Activated CD4-positive, alpha-beta T cell treated with anti-CD3 and anti-CD28 coated beads, Interleukin-2, amount 50 U/mL, for 16 hours (primary cell): ENCODE results near the gene LRRC52.
"Not testable (repeated sequence)": the region's sequence is repeated elsewhere in the genome, so short reads cannot be mapped to it uniquely, and the experiment has no call there.

Source experiments
- DNase-seq: peaks from one replicate; pipeline ENCODE4 v3.0.0-alpha.2; 2020

Gene LRRC52

DNA sequence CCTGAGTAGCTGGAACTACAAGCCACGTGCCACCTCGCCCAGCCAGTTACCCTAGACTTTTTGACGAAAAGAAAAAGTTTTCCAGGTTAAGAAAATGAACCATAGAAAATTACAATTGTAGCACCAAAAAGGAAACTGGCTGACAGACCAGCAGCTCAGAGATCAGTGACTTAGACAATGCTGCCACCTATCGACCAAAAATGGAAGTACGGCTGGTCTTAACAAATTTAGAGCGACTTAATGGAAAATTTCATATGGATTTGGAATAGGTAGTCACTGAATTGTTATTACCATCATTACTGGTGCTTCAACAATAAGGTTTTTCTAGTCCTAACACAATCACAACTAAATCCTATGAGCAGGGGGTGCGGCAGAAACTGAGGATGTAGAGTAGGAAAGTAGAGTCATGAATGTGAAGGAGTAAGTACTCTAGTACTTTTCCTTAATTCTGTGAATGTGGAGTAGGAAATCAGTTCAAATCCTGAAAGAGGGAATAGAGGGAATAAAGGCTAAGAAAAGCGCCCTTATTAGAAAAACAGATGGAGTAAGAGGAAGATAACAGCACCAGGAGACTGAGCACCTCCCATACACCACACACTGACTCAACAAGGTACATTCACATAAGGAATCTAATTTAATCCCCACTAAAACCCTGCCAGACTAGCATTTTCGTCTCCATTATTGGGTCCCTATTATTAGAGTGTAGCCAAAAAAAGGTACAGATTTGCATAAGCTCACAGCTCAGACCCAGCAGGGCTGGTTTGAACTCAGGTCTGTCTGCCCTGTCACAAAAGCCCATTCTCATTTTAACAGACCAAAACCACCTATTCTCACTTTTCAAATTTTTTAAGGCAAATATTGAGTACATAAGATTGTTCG is 49.4 kb downstream of the LRRC52 start:
- DNase-seq, result peak; percentile 71

GRCh38 chr1:165595246-165595938 is 51.6 kb downstream of the LRRC52 start:
- no peak for DNase-seq

DNA sequence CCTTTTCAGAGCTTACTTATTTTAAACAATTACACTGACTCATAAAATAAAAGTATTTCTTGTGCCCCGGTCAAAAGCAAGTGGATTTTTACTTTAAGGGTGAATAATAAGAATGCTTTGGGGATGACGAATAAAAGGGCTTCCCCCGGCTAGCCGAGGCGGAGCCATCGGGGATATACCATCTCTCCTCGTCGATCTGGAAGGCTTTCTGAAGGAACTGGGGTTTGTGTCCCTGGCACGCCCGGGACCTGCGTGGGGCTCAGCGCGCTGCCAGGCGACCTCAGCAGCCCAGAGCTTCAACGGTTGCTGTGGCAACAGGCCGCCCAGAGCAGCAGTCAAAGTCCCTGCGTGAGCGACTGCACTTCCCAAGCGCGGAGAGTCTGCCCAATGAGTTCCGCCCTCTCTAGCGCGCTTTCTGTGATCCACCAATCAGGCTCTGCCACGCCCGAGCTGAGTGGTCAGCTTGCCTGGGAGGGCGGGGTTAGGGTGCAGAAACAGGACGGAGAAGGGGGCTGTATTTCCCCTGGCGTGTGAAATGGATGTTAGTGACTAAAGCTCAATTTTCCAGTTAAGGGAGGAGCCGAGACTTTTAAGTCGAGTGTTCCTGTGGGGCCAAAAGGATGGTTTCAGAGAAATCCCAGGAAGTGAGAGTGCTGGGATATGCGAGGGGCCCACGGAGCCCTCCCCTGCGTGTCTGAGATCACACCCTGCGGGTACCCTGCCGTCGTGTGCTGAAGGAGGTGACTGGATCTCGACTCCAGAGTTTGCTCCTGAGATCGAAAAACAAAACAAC is 54.3 kb downstream of the LRRC52 start:
- DNase-seq, result peak; percentile 98

GRCh38 chr1:165598676-165599059 is 54.9 kb downstream of the LRRC52 start:
- DNase-seq, result no peak

DNA sequence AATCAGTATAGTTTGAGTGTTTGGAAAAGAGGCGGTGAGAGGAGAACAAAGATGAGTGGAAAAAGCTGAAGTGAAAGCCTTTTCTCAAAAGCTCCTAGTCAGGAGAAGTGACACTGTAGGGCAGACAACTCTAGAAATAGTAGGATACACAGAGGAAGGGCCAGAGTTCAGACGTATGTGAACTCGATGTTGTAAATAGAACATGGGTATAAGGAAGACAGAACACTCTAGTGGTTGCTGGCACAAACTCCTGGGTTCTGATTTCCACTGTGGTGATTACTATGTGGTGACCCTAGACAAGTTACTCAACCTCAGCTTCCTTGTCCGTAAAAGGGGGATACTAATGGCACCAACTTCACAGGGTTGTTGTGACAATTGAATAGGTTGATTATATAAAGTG is 57.0 kb downstream of the LRRC52 start:
- no peak for DNase-seq

DNA sequence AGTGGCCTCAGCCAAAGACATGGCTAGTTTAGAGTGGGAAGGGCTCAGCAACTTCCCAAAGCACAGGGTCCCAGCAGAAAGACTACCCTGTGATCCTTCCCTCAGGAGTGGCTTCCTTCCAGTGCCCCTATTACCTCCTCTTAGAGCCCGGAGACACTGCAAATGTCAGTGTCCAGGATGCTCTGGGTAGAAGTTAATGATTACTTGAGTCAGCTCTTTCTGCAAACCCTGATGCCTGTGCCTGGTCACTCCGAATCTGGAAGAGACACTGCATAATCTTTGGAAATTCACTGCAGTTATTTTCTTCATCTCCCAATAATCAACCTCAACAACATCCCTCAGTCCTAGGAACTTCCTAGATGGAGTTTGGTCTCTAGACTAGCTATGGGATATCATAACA is 60.0 kb downstream of the LRRC52 start:
- DNase-seq, result no peak

DNA sequence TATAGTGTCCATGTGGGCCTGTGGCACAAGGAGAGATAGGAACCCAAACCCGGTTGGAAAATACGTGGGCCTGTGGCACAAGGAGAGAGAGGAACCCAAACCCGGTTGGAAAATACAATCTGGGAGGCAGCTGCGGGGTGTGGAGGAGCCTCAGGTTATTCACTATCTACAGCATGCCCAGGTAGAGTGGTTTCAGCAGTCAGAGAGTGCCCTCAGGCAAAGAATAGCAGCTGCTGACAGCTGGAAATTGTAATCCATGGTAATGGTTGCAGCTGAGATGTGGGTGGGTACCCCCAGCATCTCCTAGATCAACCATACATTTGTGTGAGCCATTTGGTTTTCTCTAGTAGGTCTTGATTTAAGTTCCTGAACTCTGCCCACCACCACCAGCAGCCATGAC is 61.4 kb downstream of the LRRC52 start:
- DNase-seq, result no peak

DNA sequence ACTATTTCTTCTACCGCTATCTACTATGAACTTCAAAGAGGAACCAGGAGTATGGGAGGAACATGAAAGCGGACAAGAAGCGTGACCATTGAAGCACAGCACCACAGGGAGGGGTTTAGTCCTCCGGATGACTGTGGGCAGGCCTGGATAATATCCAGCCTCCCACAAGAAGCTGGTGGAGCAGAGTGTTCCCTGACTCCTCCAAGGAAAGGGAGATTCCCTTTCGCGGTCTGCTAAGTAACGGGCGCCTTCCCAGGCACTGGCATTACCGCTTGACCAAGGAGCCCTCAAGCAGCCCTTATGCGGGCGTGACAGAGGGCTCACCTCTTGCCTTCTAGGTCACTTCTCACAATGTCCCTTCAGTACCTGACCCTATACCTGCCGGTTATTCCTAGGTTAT is 62.9 kb downstream of the LRRC52 start:
- DNase-seq, result not testable (repeated sequence)

- DNase-seq, result no peak
Measured at GRCh38 chr1:165610866-165611265, 67.1 kb downstream of the LRRC52 start.

DNA sequence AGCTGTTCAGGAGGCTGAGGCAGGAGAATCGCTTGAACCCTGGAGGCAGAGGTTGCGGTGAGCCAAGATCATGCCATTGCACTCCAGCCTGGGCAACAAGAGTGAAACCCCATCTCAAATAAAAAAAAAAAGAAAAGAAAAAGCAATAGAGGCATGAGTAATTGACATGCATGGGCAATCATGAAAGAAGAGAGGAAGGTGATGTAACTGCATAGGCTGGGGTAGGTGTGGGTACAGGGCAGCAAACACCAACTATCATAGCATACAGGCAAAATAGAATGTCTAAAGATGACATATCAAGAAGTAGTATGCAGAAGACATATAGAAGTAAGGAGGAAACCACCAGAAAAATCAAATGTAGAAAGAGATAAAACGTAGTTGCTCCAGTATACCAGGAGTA is 68.3 kb downstream of the LRRC52 start:
- no peak for DNase-seq
